GM11168 (cell line): ENCODE measurements around the gene MAP7D3.

Source experiments
- in situ Hi-C: fragments of 300-500 bp; cut with MboI; formaldehyde crosslinking; loops from one replicate; pipeline ENCODE4 v1.12.0; 2022; ENCODE audit warnings: low sequenced_read_pairs; ENCODE audit not compliant: unreplicated experiment

Gene MAP7D3

DNA sequence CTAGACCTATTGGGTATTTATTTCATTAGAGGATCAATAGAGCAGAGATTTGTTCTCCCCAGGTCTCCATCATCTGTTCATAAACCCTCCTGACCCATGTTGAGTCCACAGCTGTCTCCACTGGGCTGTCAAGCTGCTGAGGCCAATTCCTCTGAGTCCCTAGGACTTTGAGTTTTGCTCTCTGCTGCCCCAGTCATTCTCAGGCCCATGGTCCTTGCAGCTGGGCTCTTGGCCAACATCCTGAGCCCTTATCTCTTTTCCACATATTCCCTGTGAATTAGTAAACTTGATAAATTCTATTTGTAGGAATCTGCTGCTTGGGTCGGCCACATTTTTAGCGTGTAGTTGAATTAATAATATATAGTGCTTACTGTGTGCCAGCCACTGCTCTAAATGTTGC is 62.0 kb downstream of the MAP7D3 start:
- in situ Hi-C loops: no loop called here

DNA sequence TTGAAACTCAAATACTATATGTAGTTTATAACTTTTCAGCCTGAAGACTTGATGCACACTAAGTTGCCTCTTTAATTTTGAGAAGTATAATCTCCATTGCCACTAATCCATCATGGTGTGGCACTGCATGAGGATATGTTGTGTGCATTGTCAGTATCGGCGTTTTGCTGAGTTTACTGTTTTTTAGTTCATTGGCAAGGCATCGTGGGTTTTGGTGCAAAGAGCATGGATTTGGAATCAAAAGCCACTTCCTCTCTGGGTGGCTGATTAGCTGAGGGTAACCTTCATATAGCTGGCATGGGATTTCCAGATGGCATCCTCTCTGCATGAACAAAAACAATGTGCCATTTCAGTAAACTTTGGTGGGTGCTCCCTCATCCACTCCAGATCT is 65.2 kb downstream of the MAP7D3 start:
- in situ Hi-C loops: no loop called here

DNA sequence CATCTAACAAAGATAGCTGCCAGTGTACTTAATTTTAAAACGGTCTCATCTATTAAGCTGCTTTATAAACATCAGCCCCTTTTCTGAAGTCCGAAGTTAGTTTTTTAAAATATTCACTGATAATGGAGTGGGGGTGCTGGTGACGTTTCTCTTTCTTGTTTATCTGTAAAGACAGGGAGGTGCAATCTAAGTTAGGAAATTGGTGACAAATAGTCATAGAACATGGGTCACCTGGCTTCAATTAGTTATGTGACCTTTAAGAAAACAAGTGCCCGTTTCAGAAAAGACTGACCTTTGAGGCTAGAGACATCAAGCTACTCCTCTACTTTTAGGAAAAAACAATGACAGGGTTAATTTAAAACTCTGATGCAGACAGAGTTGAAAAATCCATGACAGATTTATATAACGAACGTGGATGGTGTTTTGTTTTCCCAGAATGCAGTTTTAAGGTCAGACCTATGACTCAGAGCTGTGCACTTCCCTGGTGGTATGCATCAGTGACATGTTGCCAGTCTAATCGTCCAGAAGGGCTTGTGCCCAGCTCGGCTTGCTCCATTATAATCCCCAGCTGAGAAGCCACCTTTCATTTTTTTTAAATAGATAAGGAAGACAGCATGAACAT is 65.7 kb downstream of the MAP7D3 start:
- in situ Hi-C loops: no loop called here

DNA sequence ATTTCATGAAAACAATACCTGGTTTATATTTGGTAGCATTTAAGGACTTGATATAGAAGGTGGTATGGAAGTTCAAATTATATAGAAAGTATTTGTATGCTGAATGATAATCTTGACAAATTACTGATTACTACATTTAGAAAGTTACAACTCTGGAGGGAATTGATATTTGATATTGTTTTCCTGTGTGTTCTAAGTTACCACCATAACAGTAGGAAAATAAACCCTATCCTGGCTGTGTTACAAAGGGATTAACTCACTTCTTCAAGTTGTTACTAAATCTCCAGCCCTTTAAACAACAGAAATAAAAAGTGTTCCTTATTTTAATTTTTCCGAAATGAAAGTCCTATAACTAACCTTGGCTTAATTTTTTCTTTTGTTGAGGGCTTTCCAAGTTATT is 67.3 kb downstream of the MAP7D3 start:
- in situ Hi-C loops: no loop called here

DNA sequence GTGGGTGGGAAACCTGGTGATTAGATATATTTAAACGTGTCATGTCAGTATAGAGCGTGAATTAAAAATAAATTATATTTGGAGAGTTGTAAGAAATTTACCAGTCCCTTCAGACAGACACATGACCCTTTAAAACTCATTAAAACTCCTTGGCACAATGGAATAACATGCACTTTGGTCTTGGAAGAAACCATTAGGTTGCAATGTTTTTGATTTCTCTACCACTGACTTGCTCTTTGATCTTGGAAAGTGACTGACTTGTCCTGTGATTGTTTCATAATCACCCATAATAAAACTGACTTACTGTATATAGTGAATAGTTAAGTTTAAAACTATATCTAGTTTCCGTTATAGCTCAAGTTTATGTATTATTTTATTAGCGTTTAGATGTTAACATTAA is 68.0 kb downstream of the MAP7D3 start:
- in situ Hi-C loops: no loop called here

DNA sequence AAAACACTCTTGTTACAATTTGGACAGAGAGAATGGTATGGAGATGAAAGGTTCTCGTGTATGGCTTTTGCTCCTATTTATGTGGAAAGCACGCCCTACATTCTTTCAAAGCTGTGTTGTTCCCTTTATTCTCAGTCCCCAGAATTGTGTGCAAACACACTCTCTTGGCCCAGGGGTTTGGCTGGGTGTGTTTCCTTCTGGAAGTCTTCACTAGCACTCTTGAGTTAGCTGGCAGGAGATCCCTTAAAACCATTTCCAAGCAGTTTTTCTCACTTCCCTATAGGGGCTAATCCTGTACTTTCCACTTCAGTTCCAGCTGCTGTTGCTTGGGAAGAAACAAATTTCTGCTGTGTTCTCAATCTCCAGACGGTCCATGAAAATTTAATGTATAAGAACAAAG is 68.8 kb downstream of the MAP7D3 start:
- in situ Hi-C loops: no loop called here

DNA sequence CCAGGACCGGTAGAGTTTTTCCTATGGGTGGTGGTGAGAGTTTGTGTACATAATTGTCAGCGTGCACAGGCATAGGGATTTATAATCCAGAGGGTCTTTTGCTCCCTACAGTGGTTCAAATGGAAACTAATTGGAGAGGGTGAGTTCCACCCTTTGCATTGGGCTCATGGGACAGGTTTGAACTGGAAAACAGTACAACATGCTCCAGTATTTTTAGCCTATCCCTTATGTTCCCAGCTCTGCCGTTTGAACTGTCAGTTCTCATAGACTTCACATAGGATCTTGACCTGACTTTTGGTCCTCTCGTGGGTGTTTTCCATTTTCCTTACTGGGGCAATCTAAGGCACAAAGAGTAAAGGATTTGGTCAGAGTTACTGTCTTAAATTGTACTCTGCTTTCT is 72.1 kb downstream of the MAP7D3 start:
- in situ Hi-C loops: no loop called here

DNA sequence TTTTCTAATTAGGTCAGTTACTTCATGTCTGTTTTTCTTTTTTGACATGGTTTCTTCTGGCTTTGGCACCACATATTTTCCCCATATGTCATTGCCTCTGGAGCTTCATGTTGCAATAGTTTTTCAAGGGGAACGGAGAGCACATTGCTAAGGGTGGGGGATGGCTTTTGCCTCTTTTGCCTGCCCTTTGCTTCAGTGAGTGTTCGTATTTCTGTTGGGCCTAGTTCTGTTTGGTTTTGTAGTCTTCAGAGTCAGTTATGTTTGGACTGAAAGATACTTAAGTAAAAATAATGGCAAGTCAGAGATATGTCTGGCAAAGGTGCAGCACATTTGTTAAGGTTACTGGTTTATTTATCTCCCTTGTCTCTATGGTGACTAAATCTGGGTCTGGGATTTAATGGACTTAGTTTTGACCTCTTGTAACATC is 74.8 kb downstream of the MAP7D3 start:
- in situ Hi-C loops: no loop called here

DNA sequence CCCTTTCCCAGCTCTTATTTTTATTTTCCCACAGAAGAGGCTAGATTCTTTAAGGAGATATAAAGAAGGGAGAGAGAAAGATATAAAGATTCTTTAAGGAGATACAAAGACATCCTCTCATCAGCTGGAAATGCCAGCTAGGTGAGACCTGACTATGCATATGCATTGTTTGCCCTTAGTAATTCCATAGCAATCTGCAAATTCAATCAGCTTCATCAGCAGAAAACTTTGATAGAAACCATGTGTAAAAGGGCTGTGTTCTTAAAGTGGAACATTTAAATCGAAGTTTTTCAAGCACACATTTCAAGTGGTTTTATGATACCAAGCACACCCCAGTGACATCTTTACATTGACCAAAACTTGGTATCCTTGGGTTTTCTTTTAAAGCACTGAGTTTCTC is 79.8 kb downstream of the MAP7D3 start:
- in situ Hi-C loops: loop anchor here (25.0 kb wide), 1 partner anchor 134 kb away; no protein-coding TSS in a partner anchor

DNA sequence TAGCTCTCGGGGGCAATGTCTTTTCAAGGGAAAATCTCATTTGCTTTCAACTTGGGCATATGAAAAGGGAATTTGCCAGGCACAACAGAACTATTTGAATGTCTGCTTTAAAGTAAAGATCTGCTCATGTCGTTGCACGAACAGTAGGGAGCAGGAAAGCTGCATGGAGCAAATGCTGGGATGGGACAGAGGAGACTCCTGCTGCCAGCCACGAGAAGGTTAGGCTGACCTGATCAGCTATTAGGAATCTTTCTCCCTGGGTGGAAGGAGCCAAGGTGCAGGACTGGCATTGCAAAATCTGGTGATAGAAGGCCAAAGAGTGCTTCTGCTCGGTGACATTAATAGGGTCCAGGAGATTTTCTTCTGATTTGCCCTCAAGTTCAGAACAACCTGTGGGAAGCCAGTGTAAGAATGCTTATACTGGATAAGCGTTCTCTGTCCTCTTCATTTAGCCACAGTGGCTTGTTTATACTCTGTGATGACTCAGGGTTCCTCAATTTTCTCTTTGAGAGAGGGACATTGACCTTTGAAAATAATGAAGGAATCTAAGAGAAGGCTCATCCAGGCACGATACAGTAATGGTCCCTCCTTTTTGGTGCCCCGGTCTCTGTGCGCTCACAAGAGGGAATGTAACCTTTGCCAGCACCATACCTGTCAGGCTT is 80.9 kb downstream of the MAP7D3 start:
- in situ Hi-C loops: loop anchor here (25.0 kb wide), 1 partner anchor 133 kb away; no protein-coding TSS in a partner anchor

DNA sequence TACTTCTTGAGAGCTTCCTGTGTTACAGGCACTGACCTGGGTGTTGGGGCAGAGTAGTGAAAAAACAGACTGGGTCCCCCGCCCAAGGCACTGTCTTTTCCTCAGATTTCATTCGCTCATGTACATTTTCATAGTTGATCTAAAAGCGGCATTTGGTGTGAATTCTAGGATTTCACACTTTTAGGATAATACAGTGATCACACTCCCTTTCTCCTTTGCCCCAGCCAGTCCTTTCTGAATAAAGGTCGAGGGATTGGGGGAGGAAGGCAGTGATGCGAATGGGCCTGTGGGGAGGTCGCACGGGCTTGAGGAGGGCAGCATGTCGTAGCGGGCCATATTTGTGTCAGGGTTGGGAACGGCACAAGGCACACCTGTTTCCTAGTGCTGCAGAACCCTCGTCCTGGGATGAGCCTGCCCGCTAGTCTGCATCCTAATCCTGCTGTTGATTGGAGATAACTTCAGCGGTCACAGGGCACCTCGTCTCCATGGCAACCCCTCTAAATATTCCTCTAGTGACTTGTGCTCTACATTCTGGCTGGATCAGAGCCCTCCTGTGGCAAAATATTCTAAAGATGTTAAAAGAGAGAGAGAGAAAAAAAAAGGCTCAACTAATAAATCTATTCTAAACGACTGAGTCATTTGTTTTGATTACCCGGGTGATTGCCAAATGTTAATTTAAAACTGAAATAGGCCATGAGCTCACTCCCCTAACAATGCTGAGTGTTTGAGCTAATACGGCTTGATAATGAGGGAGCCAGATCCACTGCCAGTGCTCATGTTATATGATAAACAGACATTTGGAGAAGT is 82.1 kb downstream of the MAP7D3 start:
- in situ Hi-C loops: loop anchor here (25.0 kb wide), 1 partner anchor 132 kb away; no protein-coding TSS in a partner anchor

DNA sequence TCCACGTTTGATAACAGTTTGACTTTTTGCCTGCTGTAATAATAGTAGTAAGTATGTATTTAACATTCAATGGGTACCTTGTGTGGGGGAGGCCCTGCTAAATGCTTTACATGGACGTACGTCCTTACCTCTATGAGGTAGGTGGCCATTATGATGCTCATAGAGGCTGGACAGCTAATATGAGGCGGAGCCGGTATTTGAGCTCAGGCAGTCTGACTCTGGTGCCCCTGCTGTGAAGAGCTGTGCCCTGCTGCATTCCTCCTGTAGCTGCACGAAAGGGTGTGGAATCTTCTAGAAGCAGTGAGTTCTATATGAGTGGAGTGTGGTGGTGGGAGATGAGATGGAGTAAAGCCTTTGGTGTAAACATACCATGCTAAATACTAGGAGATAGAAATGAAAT is 83.2 kb downstream of the MAP7D3 start:
- in situ Hi-C loops: loop anchor here (25.0 kb wide), 1 partner anchor 131 kb away; no protein-coding TSS in a partner anchor

DNA sequence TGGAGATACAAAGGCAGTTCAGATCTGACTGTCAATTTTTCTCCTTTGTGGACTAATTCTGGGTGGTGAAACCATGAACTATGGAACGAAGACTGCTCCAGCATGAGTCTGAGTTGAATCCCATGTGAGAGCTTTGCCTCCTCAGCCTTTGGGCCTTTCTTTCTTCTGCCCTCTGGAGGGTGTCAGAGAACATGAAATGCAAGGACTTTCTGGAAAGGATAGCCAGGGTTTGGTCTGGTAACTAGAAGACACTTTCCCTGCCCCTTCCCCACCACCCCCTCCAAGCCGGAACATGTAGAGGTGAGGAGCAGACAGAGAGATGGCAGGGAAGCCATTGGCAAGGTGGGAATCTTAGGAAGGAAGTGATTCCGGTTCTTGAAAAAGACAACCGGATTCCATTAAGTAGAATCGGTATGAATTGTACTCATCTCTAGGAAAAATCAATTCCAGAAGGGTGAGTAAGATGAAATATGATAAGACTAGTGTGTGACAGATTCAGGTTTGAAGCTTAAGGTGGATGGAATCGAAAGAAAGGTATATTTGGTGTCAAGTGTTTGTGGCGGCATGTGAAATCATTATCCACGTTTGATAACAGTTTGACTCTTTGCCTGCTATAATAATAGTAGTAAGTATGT is 84.9 kb downstream of the MAP7D3 start:
- in situ Hi-C loops: loop anchor here (25.0 kb wide), 1 partner anchor 129 kb away; no protein-coding TSS in a partner anchor

DNA sequence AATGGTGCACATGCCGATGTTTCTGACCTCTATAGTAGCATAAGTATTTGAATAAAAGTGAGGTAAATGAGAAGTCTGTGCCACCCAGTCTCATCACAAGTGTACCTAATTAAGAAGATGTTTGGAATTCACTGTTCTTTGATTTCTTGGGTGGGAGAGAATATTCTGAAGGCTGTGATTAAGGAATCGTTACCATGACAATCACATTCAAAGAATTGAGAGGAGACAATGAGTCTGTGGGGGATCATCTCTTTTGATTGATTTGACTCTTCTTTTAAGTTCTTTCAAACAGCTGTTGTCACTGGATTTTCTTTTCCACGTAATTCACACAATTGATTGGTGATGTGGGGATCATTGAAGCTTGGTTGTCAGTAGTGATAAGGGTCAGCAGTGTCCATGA is 85.8 kb downstream of the MAP7D3 start:
- in situ Hi-C loops: loop anchor here (25.0 kb wide), 1 partner anchor 128 kb away; no protein-coding TSS in a partner anchor

DNA sequence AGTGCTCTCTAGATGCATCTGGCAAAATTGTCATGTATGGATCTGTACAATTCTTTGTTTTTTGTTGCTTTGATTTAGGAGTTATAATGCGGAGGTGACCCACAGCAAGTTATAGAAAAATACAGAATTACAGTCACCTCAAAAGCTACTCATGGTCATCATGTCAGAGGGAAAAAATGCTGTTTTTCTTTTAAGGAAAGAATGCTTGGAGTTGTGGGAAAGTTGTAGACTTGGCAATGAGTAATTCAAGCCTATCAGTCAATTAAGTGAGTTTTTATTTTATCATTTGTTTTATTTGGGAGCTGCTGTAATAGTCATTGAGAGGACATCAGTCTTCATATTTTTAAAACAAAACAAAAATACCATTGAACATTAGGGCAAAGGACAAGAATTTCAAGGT is 87.5 kb downstream of the MAP7D3 start:
- in situ Hi-C loops: loop anchor here (25.0 kb wide), 1 partner anchor 126 kb away; no protein-coding TSS in a partner anchor
